HG02884 (cell line): Measurements from ENCODE around the gene TMC5.
"Not testable (repeated sequence)": the region's sequence is repeated elsewhere in the genome, so short reads cannot be mapped to it uniquely, and the experiment has no call there.

Experiments
- ATAC-seq: cut with Tn5 transposase; IDR thresholded peaks from one replicate; pipeline ENCODE4 v1.9.1; 2021; ENCODE audit warnings: mild to moderate bottlenecking, moderate library complexity; ENCODE audit not compliant: unreplicated experiment

The TMC5 gene

DNA sequence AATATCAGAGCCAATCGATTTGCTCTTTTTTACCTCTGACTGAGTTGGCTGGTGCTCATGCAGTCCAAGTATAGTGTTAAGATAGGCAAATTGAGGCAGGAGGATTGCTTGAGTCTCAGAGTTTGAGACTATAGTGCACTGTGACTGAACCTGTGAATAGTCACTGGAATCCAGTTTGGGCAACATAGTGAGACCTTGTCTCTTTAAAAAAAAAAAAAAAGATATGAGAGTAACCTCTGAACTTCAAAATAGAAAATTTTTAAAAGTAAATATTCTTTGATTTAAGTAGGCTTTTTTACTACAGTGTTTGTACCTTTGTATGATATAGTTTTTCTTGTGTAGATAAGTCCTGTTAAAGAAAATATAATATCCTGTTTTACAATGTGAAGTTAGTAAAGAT lies 109.5 kb downstream of the TMC5 start:
- no peak for ATAC-seq

DNA sequence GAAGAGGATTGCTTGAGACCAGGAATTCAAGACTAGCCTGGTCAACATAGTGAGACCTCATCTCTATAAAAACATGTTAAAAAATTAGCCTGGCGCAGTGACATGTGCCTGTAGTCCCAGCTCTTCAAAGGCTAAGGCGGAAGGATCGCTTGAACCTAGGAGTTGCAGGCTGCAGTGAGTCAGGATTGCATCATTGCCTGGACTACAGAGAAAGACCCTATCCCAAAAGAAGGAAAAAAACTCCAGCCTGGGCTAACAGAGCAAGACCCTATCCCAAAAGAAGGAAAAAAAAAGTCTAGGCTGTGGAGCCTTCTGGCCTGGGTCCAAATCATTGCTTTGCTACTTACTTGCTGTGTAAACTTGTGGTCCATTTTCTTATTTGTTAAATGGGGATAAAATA lies 111.0 kb downstream of the TMC5 start:
- no peak for ATAC-seq

- ATAC-seq, result no peak
These were observed 114.9 kb downstream of the TMC5 start for GRCh38 chr16:19532601-19533000.

DNA sequence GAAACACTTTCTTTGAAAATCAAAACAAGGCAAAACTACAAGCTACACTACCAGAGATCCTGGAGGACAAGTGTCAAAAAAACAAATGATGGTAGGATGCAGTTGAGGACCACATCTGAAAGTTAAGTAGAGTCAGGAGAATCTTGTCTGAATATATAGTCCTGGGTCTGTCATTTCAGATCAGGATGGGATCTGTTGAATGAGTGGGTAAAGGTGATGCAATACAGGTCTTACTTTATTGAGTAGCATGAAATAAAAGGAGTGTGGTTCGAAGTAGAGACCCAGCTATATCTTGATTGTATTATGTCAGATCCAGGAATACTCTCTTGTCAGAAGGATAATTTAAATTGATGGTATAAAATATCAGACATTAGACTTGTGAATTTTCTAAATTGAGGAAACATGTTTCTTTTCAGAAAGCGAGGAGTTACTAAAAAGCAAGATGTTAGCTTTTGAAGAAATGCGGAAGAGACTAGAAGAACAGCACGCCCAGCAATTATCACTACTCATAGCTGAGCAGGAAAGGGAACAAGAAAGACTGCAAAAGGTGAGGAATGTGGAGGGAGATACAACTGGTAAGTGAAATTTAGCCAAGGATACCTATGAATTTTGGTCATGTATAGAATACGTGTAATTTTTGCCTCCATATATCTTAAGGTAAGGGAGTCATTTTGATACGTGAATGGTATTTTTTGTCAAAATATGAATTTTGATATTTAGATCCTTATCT lies 122.7 kb downstream of the TMC5 start:
- no peak for ATAC-seq

GRCh38 chr16:19542138-19542821 lies 124.6 kb downstream of the TMC5 start:
- no peak for ATAC-seq

- not testable (repeated sequence) for ATAC-seq
These were observed 125.8 kb downstream of the TMC5 start for GRCh38 chr16:19543278-19543996.

- no peak for ATAC-seq
These were observed 130.5 kb downstream of the TMC5 start for GRCh38 chr16:19548144-19548543.
